Common myeloid progenitor, CD34-positive (primary cell): ENCODE measurements around the gene PCIF1.

Source experiments
- CTCF ChIA-PET: fragments of 350-600 bp; sonication (Branson Sonifier 250); formaldehyde crosslinking; loops from one replicate; lab custom pipeline; 2021; ENCODE audit warnings: antibody characterized with exemption; lab: Charles Lee
- POLR2A ChIA-PET: fragments of 350-600 bp; sonication (Branson Sonifier 250); formaldehyde crosslinking; loops from one replicate; lab custom pipeline; 2021; ENCODE audit warnings: antibody characterized with exemption; lab: Charles Lee
- DNase-seq, 3 donors: peaks; one replicate each; pipeline versions ENCODE4 v3.0.0 to v3.0.0-alpha.2; 2013
- H3K27ac ChIP-seq, 2 experiments: 1 replicate in 1 of 2; 2 replicates in 1 of 2; pipeline ENCODE4 v1.7.0; 2013; ENCODE audit warnings: inconsistent platforms in 2 of 2, low read length in 2 of 2, mild to moderate bottlenecking in 2 of 2, low read depth in 1 of 2, moderate library complexity in 1 of 2; ENCODE audit not compliant: severe bottlenecking in 2 of 2, insufficient read depth in 1 of 2, poor library complexity in 1 of 2
- H3K27me3 ChIP-seq, 5 experiments: replicated peaks in 2 of 5; 1 replicate in 3 of 5; 2 replicates in 2 of 5; pipeline versions ENCODE4 v1.6.1 to v1.7.0; 2013; ENCODE audit warnings: low read length in 4 of 5, mild to moderate bottlenecking in 2 of 5, moderate library complexity in 2 of 5, inconsistent platforms in 1 of 5; ENCODE audit not compliant: insufficient read depth in 5 of 5, control insufficient read depth in 4 of 5
- H3K36me3 ChIP-seq, 4 experiments: 1 replicate in 2 of 4; 2 replicates in 2 of 4; pipeline versions ENCODE4 v1.6.1 to v1.7.0; 2013; ENCODE audit warnings: low read length in 3 of 4, control low read depth in 1 of 4, mild to moderate bottlenecking in 1 of 4; ENCODE audit not compliant: control insufficient read depth in 4 of 4, insufficient read depth in 4 of 4
- H3K4me1 ChIP-seq, 4 experiments: 1 replicate in 3 of 4; 2 replicates in 1 of 4; pipeline versions ENCODE4 v1.6.1 to v1.7.1; 2013; ENCODE audit warnings: low read length in 3 of 4, mild to moderate bottlenecking in 3 of 4, control low read depth in 1 of 4, inconsistent platforms in 1 of 4, moderate library complexity in 1 of 4; ENCODE audit not compliant: control insufficient read depth in 4 of 4, insufficient read depth in 4 of 4; ENCODE audit errors: control extremely low read depth in 1 of 4
- H3K4me3 ChIP-seq, 7 experiments: 1 replicate in 4 of 7; 2 replicates in 3 of 7; pipeline versions ENCODE4 v1.5.1 to v1.7.0; 2013; ENCODE audit warnings: mild to moderate bottlenecking in 7 of 7, low read length in 6 of 7, moderate library complexity in 6 of 7, inconsistent platforms in 2 of 7, low read depth in 2 of 7, control low read depth in 1 of 7; ENCODE audit not compliant: insufficient read depth in 4 of 7, control insufficient read depth in 1 of 7; ENCODE audit errors: extremely low read depth in 1 of 7
- H3K9me3 ChIP-seq, 5 experiments: 1 replicate in 4 of 5; 2 replicates in 1 of 5; pipeline versions ENCODE4 v1.6.1 to v1.7.1; 2013; ENCODE audit warnings: low read length in 4 of 5, mild to moderate bottlenecking in 2 of 5, inconsistent platforms in 1 of 5, low read depth in 1 of 5, moderate library complexity in 1 of 5; ENCODE audit not compliant: control insufficient read depth in 4 of 5, insufficient read depth in 2 of 5; ENCODE audit errors: control extremely low read depth in 1 of 5
- WGBS: methylation state at CpG from one replicate; pipeline ENCODE4 v1.1.5; 2013; ENCODE audit not compliant: insufficient coverage; 5-methylcytosine and 5-hydroxymethylcytosine counted together

PCIF1 gene

DNA sequence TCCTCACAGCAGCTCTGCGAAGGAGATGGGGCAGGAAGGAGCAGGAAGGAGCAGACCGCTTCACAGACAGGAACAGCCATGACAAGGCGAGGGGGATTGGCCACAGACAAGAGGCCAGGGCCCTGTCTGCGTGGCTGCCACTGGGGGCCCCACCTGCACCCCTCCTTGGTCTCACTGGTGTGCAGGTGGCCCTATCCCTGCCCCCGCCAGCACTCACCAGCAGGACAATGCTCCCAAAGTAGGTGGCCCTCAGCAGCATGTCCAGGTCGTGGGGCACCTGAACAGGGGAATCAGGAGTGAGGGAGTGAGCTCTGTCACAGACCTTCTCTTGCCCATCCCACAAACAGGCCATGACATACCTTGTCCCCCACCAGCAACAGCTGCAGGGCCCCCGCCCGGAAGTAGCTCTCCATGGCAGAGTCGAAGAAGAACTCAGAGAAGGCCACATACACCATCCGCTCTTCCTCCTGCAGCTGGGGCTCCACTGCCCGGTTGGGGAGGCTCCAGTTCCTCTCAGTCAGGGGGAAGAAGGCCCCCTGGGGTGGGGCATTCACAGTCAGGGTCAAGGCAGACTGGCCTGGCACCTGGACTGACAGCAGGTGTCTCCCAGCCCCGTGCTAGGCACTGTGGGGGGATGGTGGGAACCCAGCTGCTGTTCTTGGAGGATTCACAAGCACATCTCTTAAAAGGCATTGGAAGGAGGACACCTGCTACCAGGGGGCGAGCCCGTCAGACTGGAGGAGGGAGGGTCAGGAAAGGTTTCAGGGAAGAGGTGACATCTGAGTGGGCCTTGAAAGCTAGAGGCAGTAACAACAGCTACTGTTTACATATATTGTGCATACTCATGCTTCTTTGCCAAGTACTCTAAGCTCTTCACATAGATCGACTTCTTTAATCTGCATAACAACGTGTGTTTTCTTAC, 29.6 kb upstream of the PCIF1 start:
- Histone ChIP-seq H3K36me3 (peaks cover 0 to 17% (median 7%) of the 10 kb centered on the region in 4 experiments), H3K27ac (no peak overlapping the region)
- CTCF ChIA-PET, result interaction anchor here (0.9 to 2.8 kb wide), 6 partner anchors 12 to 82 kb away, joined by 3 to 16 read pairs (median 4); partner anchors contain the start of genes CTSA, NEURL2 and PCIF1

DNA sequence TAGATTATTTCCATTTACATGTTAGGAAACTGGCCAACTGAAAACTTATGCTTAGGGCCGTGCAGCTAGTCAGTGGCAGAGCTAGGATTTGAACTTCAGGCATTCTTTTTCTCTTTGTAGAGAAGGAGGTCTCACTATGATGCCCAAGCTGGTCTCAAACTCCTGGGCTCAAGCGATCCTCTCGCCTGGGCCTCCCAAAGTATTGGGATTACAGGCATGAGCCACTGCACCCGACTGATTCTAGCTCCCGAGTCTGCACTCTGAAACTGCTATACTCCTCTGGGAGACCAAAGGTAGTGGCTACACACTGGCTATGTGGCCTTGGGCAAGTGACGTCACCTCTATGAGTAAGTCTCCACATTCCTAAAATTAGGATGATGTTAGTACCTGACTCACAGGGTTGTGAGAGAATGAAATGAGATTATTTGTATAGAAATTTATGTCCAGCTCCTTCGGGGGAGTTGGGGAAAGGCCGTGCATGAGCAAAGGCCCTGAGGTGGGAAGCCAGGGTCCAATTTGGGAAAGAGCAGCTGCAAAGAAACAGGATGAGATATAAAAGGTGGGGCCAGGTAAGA, 28.9 kb upstream of the PCIF1 start:
- no peak overlapping the region for H3K27ac ChIP-seq
- H3K4me1 ChIP-seq, result peaks cover 0 to 18% (median 9%) of the 10 kb centered on the region in 4 experiments
- WGBS, result 100% methylated on average over 8 of the region's 8 CpGs
- no peak overlapping the region for H3K4me3 ChIP-seq
- DNase-seq, result no peak
- ChIA-PET CTCF (interaction anchor here (0.9 to 2.8 kb wide), 6 partner anchors 13 to 83 kb away, joined by 3 to 16 read pairs (median 4); partner anchors contain the start of genes CTSA, NEURL2 and PCIF1), POLR2A (interaction anchor here (0.8 kb wide), 1 partner anchor 24 kb away, joined by 3 read pairs; no protein-coding TSS in a partner anchor)
- peaks cover 0 to 16% (median 6%) of the 10 kb centered on the region in 4 experiments for H3K36me3 ChIP-seq
- H3K27me3 ChIP-seq, result no peaks in the 10 kb centered on the region
- no peaks in the 10 kb centered on the region for H3K9me3 ChIP-seq

More for the DNA sequence above, 29.6 kb upstream of the PCIF1 start:
- DNase-seq, result no peak
- Histone ChIP-seq H3K4me3 (no peak overlapping the region), H3K9me3 (no peaks in the 10 kb centered on the region), H3K4me1 (peaks cover 0 to 11% (median 3%) of the 10 kb centered on the region in 4 experiments), H3K27me3 (no peaks in the 10 kb centered on the region)
- POLR2A ChIA-PET, result interaction anchor here (0.8 kb wide), 1 partner anchor 23 kb away, joined by 3 read pairs; no protein-coding TSS in a partner anchor
- WGBS, result 88% methylated on average over 9 of the region's 16 CpGs

DNA sequence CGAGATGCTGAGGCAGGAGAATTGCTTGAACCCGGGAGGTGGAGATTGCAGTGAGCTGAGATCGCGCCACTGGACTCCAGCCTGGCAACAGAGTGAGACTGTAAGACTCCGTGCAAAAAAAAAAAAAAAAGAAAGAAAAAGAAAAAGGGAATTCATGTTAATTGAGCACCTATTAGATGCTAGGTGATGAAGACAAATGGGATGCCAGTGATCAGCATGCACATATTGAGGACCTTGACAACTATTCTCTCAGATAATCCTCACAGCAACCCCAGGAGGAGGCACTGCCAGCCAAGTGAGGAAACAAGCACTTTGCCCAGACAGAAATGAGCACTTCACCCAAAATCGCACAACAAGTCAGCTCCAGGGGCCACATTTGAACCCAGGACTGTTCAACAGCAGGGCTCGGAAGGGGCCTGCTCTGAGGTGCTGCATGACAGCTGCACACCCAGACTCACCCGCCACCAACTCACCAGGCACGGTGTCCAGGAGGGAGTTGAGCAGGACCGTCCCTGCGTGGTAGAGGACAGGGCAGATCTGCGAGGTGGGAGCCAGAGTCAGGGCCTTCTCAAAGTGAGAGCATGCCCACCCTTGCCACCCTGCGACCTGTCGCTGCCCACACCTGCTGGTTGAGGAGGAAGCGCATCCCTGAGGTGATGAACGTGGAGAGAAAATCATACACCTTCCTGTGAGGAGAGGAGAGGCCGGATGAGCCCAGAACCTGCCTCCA, 27.1 kb upstream of the PCIF1 start:
- ChIA-PET CTCF (interaction anchor here (2.3 kb wide), 1 partner anchor 9 kb away, joined by 6 read pairs; no protein-coding TSS in a partner anchor), POLR2A (no interaction called here)
- H3K36me3 ChIP-seq, result peaks cover 0 to 10% (median 3%) of the 10 kb centered on the region in 4 experiments
- H3K27ac ChIP-seq, result no peak overlapping the region
- no peak overlapping the region for H3K4me3 ChIP-seq
- peaks cover 2 to 33% (median 23%) of the 10 kb centered on the region in 4 experiments for H3K4me1 ChIP-seq
- DNase-seq, result no peak
- no peaks in the 10 kb centered on the region for H3K27me3 ChIP-seq
- no peaks in the 10 kb centered on the region for H3K9me3 ChIP-seq
- 100% methylated on average over 11 of the region's 17 CpGs for WGBS

DNA sequence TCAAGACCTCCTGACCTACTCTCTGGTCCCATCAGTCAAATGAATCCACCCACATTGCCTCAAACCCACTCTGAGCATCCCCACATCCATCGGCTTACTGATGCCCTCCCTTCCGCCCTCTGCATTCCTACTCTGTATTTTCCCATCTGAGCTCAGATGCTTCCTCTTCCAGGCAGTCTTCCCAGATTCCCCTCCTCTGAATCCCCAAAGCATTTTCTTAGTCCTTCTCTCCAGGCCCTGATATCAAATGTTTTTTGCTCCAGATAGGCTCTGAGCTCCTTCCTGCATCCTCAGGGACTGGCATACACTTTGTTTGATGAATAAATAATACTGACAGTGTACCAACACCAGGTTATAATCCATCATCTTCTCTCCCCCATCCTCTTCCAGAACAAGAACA, 26.4 kb upstream of the PCIF1 start:
- ChIA-PET CTCF (interaction anchor here (2.3 to 4.1 kb wide), 2 partner anchors 10 to 17 kb away, joined by 6 to 12 read pairs; partner anchors contain the start of genes CTSA and NEURL2), POLR2A (no interaction called here)
- Histone ChIP-seq H3K4me1 (peaks cover 5 to 36% (median 27%) of the 10 kb centered on the region in 4 experiments), H3K27ac (no peak overlapping the region), H3K36me3 (peaks cover 0 to 10% (median 2%) of the 10 kb centered on the region in 4 experiments), H3K27me3 (no peaks in the 10 kb centered on the region), H3K4me3 (no peak overlapping the region), H3K9me3 (no peaks in the 10 kb centered on the region)
- 93% methylated on average over 2 of the region's 2 CpGs for WGBS
- DNase-seq, result no peak

DNA sequence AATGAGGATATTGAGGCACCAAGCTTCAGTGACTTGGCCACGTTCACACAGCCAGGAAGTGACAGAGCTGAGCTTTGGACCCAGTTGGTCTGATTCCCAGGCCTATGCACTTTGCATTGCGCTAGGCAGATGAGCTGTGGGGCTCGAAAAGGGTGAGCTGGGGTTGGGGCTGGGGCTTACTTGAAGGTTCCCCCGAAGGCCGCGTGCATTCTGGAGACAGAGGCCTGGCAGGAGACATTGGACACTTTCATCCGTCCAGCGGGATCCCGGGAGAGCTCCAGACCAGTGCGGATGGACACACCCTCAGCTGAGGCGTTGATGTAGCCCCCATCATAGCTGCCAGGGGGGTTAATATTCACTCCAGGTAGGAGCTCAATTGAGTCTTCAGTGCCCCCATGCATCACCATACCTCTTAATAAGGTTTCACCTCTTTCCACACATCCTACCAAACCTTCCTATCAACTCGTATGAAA, 25.1 kb upstream of the PCIF1 start:
- no peaks in the 10 kb centered on the region for H3K27me3 ChIP-seq
- H3K27ac ChIP-seq, result peak overlapping the region in 1 of 2 experiments; percentile 45
- CTCF ChIA-PET, result interaction anchor here (0.8 to 4.1 kb wide), 12 partner anchors 9 to 110 kb away, joined by 3 to 12 read pairs (median 4); partner anchors contain the start of genes CTSA and NEURL2
- peaks cover 8 to 38% (median 28%) of the 10 kb centered on the region in 4 experiments for H3K4me1 ChIP-seq
- WGBS, result 94% methylated on average over 12 of the region's 12 CpGs
- no peaks in the 10 kb centered on the region for H3K9me3 ChIP-seq
- no peak for DNase-seq
- POLR2A ChIA-PET, result interaction anchor here (1.0 kb wide), 1 partner anchor 19 kb away, joined by 3 read pairs; no protein-coding TSS in a partner anchor
- H3K36me3 ChIP-seq, result peaks cover 0 to 8% (median 2%) of the 10 kb centered on the region in 4 experiments
- H3K4me3 ChIP-seq, result no peak overlapping the region
